Astrocyte (in vitro differentiated cells and primary cell): ENCODE results near the gene FOXF1.

ENCODE experiments used
- EZH2 ChIP-seq: IDR thresholded peaks from 2 replicates; pipeline ENCODE4 v1.6.1; 2012; ENCODE audit warnings: mild to moderate bottlenecking, low read length, inconsistent platforms; ENCODE audit not compliant: insufficient read depth
- TF ChIP-seq, protein P1 (sequence below): IDR thresholded peaks from 2 replicates; pipeline ENCODE4 v1.5.1; 2011; ENCODE audit warnings: low read depth, mild to moderate bottlenecking, inconsistent platforms, low read length, moderate library complexity; ENCODE audit not compliant: insufficient read depth

DNA sequence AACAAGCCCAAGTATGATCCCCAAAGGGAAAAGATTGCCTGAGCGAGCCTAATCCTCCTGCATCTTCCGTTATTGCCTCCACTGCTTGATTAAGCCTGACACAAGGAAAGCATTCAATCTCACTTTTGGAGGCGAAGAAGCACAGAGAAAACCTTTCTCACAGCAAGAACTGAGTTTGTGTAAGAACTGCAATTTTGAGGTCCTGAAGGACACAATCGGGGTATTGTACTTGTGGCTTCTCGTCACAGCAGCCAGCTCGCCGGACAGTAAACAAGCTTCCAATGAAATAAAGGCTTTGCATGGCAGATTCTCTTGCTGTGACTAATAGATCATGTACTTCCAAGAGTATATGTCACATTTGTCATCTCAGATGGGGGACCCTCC lies 18.7 kb upstream of the FOXF1 start:
- TF ChIP-seq, protein P1, sequence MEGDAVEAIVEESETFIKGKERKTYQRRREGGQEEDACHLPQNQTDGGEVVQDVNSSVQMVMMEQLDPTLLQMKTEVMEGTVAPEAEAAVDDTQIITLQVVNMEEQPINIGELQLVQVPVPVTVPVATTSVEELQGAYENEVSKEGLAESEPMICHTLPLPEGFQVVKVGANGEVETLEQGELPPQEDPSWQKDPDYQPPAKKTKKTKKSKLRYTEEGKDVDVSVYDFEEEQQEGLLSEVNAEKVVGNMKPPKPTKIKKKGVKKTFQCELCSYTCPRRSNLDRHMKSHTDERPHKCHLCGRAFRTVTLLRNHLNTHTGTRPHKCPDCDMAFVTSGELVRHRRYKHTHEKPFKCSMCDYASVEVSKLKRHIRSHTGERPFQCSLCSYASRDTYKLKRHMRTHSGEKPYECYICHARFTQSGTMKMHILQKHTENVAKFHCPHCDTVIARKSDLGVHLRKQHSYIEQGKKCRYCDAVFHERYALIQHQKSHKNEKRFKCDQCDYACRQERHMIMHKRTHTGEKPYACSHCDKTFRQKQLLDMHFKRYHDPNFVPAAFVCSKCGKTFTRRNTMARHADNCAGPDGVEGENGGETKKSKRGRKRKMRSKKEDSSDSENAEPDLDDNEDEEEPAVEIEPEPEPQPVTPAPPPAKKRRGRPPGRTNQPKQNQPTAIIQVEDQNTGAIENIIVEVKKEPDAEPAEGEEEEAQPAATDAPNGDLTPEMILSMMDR, result no peak
- no peak for TF ChIP-seq EZH2
